Measurements from ENCODE around the gene EYA4. TPM values are rescaled to one million over a fixed set of nuclear protein-coding genes. Genes with fewer than 3 reads are reported as not detected.

Gene EYA4
- total and polyA plus RNA-seq, 4 experiments from 2014 or later: not detected

- POLR2A ChIA-PET (ENCODE audit: partially characterized antibody): interaction anchor here (0.6 kb wide), 1 partner anchor 33 kb away, joined by 3 read pairs; no protein-coding TSS in a partner anchor
- Mint-ChIP-seq H3K9me3 (peaks cover 0 to 5% (median under 1%) of the 10 kb centered on the region in 8 donors), H3K4me1 (no peaks in the 10 kb centered on the region), H3K27ac (no peak overlapping the region), H3K27me3 (peaks cover 0 to 3% of the 10 kb centered on the region in 2 donors), H3K36me3 (no peaks in the 10 kb centered on the region), H3K4me3 (no peak overlapping the region)
- CTCF ChIA-PET (ENCODE audit: partially characterized antibody): no interaction called here
- Histone ChIP-seq H3K4me1 (ENCODE audit: insufficient read depth, low read length) (no peaks in the 10 kb centered on the region), H3K27me3 (ENCODE audit: insufficient read depth, low read length) (no peaks in the 10 kb centered on the region), H3K9me3 (ENCODE audit: control insufficient read depth in 1 of 2, low read length in 2 of 2) (no peaks in the 10 kb centered on the region), H3K36me3 (ENCODE audit: insufficient read depth, low read length) (no peaks in the 10 kb centered on the region), H3K4me3 (ENCODE audit: low read length in 2 of 2) (no peak overlapping the region), H3K27ac (ENCODE audit: low read depth, low read length) (no peak overlapping the region)
- no peak for DNase-seq
- intact Hi-C loops (cut with micrococcal nuclease): no loop called here
These were observed 189.9 kb downstream of the EYA4 start for GRCh38 chr6:133431031-133431430.

DNA sequence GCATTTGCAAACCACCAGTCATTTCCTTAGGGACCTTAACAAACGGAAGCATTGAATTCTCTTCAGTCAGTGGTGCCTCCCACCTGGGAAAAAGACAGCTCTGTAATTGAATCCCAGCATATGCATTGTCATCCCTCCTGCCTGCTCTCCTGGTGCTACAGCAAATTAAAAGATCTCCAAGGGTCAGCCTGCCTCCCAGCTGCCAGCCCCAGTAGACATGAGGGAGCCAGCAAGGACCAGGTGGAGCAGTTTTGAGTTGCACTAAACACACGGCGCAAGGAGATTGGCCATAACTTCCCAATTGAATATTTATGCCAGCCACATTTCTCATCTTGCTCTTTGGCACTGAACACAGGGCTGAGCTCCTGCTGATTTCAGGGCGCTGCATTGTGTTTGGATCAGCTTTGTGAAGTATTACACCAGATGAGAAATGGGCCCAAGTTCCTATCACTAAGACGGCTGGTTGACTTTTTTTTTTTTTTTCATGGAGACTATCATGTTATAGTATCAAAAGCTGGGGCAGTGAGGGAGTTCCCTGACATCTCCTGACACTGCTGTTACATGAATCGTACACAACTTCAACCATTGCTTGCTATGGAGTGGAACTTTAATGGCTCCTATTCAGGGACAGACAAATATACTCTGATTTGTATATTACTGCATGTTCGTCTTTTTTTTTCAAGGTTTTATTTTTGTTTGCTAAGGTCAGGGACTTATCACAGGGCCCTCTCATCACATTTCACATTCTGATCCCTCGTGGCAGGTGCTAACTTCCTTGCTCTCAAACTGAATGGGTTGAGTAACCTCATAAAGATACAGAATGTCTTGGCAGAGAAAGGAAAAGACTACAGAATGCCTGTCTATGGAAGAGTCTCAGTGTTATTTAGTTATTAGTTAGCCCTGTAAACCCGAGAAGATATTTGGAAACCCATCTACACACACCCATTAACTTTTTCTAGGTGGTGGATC lies 191.1 kb downstream of the EYA4 start:
- H3K27me3 ChIP-seq (ENCODE audit: insufficient read depth, low read length): no peaks in the 10 kb centered on the region
- no peak overlapping the region for H3K27ac Mint-ChIP-seq

GRCh38 chr6:133435065-133435728 lies 194.0 kb downstream of the EYA4 start:
- POLR2A ChIA-PET (ENCODE audit: partially characterized antibody): no interaction called here

More for the DNA sequence above, 191.1 kb downstream of the EYA4 start:
- Histone ChIP-seq H3K36me3 (ENCODE audit: insufficient read depth, low read length) (no peaks in the 10 kb centered on the region), H3K4me3 (ENCODE audit: low read length in 2 of 2) (no peak overlapping the region), H3K27ac (ENCODE audit: low read depth, low read length) (no peak overlapping the region), H3K9me3 (ENCODE audit: control insufficient read depth in 1 of 2, low read length in 2 of 2) (no peaks in the 10 kb centered on the region), H3K4me1 (ENCODE audit: insufficient read depth, low read length) (no peaks in the 10 kb centered on the region)
- POLR2A ChIA-PET (ENCODE audit: partially characterized antibody): no interaction called here
- DNase-seq: no peak
- H3K4me3 Mint-ChIP-seq: no peak overlapping the region
- CTCF ChIA-PET (ENCODE audit: partially characterized antibody): no interaction called here
- H3K36me3 Mint-ChIP-seq: no peaks in the 10 kb centered on the region
- intact Hi-C loops (cut with micrococcal nuclease): no loop called here
- no peaks in the 10 kb centered on the region for H3K4me1 Mint-ChIP-seq
- H3K27me3 Mint-ChIP-seq: peaks cover 0 to 4% of the 10 kb centered on the region in 2 donors
- H3K9me3 Mint-ChIP-seq: peaks cover 0 to 5% (median 0%) of the 10 kb centered on the region in 8 donors

GRCh38 chr6:133436652-133437051 lies 195.5 kb downstream of the EYA4 start:
- intact Hi-C loops (cut with micrococcal nuclease): no loop called here

More at GRCh38 chr6:133435065-133435728, 194.0 kb downstream of the EYA4 start:
- H3K27ac ChIP-seq (ENCODE audit: low read depth, low read length): no peak overlapping the region
- intact Hi-C loops (cut with micrococcal nuclease): no loop called here
- H3K36me3 ChIP-seq (ENCODE audit: insufficient read depth, low read length): no peaks in the 10 kb centered on the region
- Mint-ChIP-seq H3K4me1 (no peaks in the 10 kb centered on the region), H3K4me3 (no peak overlapping the region), H3K9me3 (peaks cover 0 to 5% (median 1%) of the 10 kb centered on the region in 8 donors), H3K27me3 (peaks cover 0 to 4% of the 10 kb centered on the region in 2 donors), H3K36me3 (no peaks in the 10 kb centered on the region), H3K27ac (no peak overlapping the region)
- H3K4me1 ChIP-seq (ENCODE audit: insufficient read depth, low read length): no peaks in the 10 kb centered on the region
- CTCF ChIA-PET (ENCODE audit: partially characterized antibody): no interaction called here
- no peaks in the 10 kb centered on the region for H3K27me3 ChIP-seq (ENCODE audit: insufficient read depth, low read length)
- no peaks in the 10 kb centered on the region for H3K9me3 ChIP-seq (ENCODE audit: control insufficient read depth in 1 of 2, low read length in 2 of 2)
- no peak for DNase-seq
- H3K4me3 ChIP-seq (ENCODE audit: low read length in 2 of 2): no peak overlapping the region

GRCh38 chr6:133441491-133441890 lies 200.3 kb downstream of the EYA4 start:
- no peak overlapping the region for H3K4me3 Mint-ChIP-seq
- H3K9me3 Mint-ChIP-seq: peaks cover 0 to 4% (median 0%) of the 10 kb centered on the region in 8 donors
- POLR2A ChIA-PET (ENCODE audit: partially characterized antibody): no interaction called here
- DNase-seq: no peak
- no peak overlapping the region for H3K27ac Mint-ChIP-seq
- CTCF ChIA-PET (ENCODE audit: partially characterized antibody): no interaction called here
- no peaks in the 10 kb centered on the region for H3K27me3 Mint-ChIP-seq
- no peaks in the 10 kb centered on the region for H3K4me1 ChIP-seq (ENCODE audit: insufficient read depth, low read length)
- no peaks in the 10 kb centered on the region for H3K27me3 ChIP-seq (ENCODE audit: insufficient read depth, low read length)
- intact Hi-C loops (cut with micrococcal nuclease): no loop called here
- H3K4me1 Mint-ChIP-seq: no peaks in the 10 kb centered on the region
- no peaks in the 10 kb centered on the region for H3K9me3 ChIP-seq (ENCODE audit: control insufficient read depth in 1 of 2, low read length in 2 of 2)
- H3K36me3 ChIP-seq (ENCODE audit: insufficient read depth, low read length): no peaks in the 10 kb centered on the region
- H3K4me3 ChIP-seq (ENCODE audit: low read length in 2 of 2): no peak overlapping the region
- no peak overlapping the region for H3K27ac ChIP-seq (ENCODE audit: low read depth, low read length)
- H3K36me3 Mint-ChIP-seq: no peaks in the 10 kb centered on the region

More at GRCh38 chr6:133436652-133437051, 195.5 kb downstream of the EYA4 start:
- H3K4me3 ChIP-seq (ENCODE audit: low read length in 2 of 2): no peak overlapping the region
- H3K27ac ChIP-seq (ENCODE audit: low read depth, low read length): no peak overlapping the region
- H3K27me3 ChIP-seq (ENCODE audit: insufficient read depth, low read length): no peaks in the 10 kb centered on the region
- DNase-seq: no peak
- Mint-ChIP-seq H3K4me1 (no peaks in the 10 kb centered on the region), H3K4me3 (no peak overlapping the region), H3K27me3 (peaks cover 0 to 2% of the 10 kb centered on the region in 2 donors), H3K36me3 (no peaks in the 10 kb centered on the region), H3K9me3 (peaks cover 0 to 4% (median 0%) of the 10 kb centered on the region in 8 donors), H3K27ac (no peak overlapping the region)
- POLR2A ChIA-PET (ENCODE audit: partially characterized antibody): no interaction called here
- H3K36me3 ChIP-seq (ENCODE audit: insufficient read depth, low read length): no peaks in the 10 kb centered on the region
- CTCF ChIA-PET (ENCODE audit: partially characterized antibody): no interaction called here
- no peaks in the 10 kb centered on the region for H3K4me1 ChIP-seq (ENCODE audit: insufficient read depth, low read length)
- H3K9me3 ChIP-seq (ENCODE audit: control insufficient read depth in 1 of 2, low read length in 2 of 2): no peaks in the 10 kb centered on the region

DNA sequence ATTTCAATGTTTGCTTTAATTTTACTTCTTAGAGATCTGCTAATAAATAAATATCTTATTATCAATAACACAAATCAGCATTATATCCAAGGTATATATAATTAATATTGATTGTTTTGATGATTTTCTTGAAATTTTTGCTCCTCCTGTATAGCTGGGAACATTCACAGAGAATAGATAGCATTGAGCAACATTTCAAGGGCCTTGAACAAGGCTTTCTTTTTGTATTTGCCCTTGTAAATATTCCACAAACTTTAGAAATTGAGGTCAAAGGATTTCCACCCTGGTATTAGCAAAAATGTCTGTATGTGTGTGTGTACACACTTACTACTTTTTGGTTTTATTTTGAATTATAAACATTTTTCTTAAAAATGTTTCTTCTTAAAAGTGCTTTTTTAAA lies 205.6 kb downstream of the EYA4 start:
- no peaks in the 10 kb centered on the region for H3K27me3 Mint-ChIP-seq
- no peak for DNase-seq
- intact Hi-C loops (cut with micrococcal nuclease): no loop called here

DNA sequence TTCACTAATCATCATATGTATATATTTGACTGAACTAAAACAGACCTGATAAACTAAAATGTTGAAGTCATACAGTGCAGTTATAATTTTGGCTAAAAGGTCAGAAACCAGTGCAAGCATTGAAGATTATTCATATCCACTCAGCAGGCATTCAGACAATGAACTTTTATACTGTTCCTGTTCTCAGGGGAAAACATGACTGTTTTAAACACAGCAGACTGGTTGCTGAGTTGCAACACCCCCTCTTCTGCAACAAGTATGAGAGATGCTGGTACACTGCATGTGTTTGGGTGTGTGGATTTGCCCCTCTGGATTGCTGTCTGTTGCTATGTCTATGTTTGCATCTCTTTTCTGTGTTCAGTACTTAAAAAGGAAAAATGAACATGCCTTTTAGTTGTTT lies 206.8 kb downstream of the EYA4 start:
- Mint-ChIP-seq H3K4me1 (no peaks in the 10 kb centered on the region), H3K9me3 (peaks cover 0 to 4% (median 0%) of the 10 kb centered on the region in 8 donors), H3K4me3 (no peak overlapping the region), H3K27ac (no peak overlapping the region), H3K36me3 (no peaks in the 10 kb centered on the region), H3K27me3 (no peaks in the 10 kb centered on the region)
- Histone ChIP-seq H3K4me1 (ENCODE audit: insufficient read depth, low read length) (no peaks in the 10 kb centered on the region), H3K36me3 (ENCODE audit: insufficient read depth, low read length) (no peaks in the 10 kb centered on the region), H3K9me3 (ENCODE audit: control insufficient read depth in 1 of 2, low read length in 2 of 2) (no peaks in the 10 kb centered on the region), H3K27me3 (ENCODE audit: insufficient read depth, low read length) (no peaks in the 10 kb centered on the region), H3K4me3 (ENCODE audit: low read length in 2 of 2) (no peak overlapping the region), H3K27ac (ENCODE audit: low read depth, low read length) (no peak overlapping the region)
- ChIA-PET CTCF (ENCODE audit: partially characterized antibody) (no interaction called here), POLR2A (ENCODE audit: partially characterized antibody) (no interaction called here)
- intact Hi-C loops (cut with micrococcal nuclease): no loop called here
- DNase-seq: no peak

More for the DNA sequence above, 205.6 kb downstream of the EYA4 start:
- Histone ChIP-seq H3K9me3 (ENCODE audit: control insufficient read depth in 1 of 2, low read length in 2 of 2) (no peaks in the 10 kb centered on the region), H3K27ac (ENCODE audit: low read depth, low read length) (no peak overlapping the region), H3K27me3 (ENCODE audit: insufficient read depth, low read length) (no peaks in the 10 kb centered on the region), H3K4me1 (ENCODE audit: insufficient read depth, low read length) (no peaks in the 10 kb centered on the region), H3K36me3 (ENCODE audit: insufficient read depth, low read length) (no peaks in the 10 kb centered on the region), H3K4me3 (ENCODE audit: low read length in 2 of 2) (no peak overlapping the region)
- H3K4me3 Mint-ChIP-seq: no peak overlapping the region
- H3K27ac Mint-ChIP-seq: no peak overlapping the region
- POLR2A ChIA-PET (ENCODE audit: partially characterized antibody): no interaction called here
- no peaks in the 10 kb centered on the region for H3K36me3 Mint-ChIP-seq
- H3K4me1 Mint-ChIP-seq: no peaks in the 10 kb centered on the region
- H3K9me3 Mint-ChIP-seq: peaks cover 0 to 4% (median 0%) of the 10 kb centered on the region in 8 donors
- CTCF ChIA-PET (ENCODE audit: partially characterized antibody): no interaction called here
